ENCODE measurements around the gene DUSP1.
"Not testable (repeated sequence)": the region's sequence is repeated elsewhere in the genome, so short reads cannot be mapped to it uniquely, and the experiment has no call there.

Gene DUSP1

DNA sequence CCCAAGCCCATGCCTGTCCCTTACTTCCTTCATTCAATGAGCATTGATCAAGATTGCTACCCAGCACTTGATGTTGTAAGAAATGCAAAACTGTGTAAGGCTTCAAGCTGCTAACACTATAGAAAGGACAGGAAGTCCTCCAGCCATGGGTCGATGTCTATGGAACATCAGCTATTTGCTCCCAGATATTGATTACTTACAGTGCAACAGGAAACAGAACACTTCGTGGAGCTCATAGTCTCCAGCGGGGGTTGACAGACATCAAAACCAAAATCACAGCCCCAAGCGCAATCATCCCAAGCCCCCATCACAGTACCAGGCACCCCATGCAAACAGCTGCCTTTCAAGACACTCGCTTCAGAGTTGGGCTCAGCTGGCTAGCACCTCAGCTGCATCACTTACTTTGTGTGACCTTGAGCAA lies 26.8 kb upstream of the DUSP1 start:
- no peak for DNase-seq

DNA sequence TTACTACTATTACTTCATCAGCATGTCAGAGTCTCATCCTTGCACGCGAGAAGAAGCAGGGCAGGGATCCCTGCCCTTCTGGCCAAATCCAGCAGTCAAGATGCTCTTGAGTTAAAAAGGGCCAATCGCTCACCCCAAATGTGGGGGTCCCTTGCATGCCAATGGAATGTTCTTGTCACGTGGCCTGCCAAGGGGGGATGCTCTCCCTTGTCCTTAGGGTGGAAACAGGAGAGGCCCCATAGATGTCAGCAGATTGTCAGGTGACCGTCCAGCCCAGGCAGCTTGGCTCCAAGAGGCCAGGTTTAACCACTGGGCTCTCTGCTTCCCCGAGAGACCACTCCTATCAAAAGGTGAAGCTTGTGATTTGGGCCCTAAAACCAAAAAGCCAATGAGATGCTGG lies 25.3 kb upstream of the DUSP1 start:
- peak; percentile 10 for DNase-seq

DNA sequence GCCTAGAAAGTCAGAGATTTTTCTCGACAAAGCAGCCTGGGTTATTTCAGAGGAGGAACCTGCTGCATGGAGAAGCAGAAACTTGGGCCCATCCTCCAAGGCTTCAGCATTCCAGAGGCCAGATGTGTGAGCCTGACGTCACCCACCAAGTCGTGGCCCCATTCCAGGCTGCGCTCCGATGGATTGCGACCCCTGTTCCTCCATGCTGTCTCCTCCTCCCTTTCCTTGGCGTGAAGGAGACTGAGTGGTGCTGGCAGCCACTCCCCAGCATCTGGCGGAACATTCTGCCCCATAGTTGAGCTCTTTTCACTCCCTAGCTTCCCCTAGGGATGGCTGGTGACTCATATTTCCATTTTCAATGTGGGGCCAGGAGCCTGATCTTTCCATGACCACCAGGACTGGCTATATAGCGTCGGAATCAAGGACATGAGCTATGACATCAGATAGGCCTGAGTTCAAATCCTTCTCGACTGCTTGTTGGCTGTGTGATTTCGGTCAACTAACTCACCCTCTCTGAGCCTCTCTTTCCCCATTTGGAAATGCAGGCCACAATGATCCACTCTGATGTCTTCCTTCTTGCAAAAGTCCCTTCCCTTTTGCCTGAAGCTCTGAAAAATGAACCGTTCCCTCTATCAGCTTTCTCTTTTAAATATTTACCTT lies 24.5 kb upstream of the DUSP1 start:
- no peak for DNase-seq

DNA sequence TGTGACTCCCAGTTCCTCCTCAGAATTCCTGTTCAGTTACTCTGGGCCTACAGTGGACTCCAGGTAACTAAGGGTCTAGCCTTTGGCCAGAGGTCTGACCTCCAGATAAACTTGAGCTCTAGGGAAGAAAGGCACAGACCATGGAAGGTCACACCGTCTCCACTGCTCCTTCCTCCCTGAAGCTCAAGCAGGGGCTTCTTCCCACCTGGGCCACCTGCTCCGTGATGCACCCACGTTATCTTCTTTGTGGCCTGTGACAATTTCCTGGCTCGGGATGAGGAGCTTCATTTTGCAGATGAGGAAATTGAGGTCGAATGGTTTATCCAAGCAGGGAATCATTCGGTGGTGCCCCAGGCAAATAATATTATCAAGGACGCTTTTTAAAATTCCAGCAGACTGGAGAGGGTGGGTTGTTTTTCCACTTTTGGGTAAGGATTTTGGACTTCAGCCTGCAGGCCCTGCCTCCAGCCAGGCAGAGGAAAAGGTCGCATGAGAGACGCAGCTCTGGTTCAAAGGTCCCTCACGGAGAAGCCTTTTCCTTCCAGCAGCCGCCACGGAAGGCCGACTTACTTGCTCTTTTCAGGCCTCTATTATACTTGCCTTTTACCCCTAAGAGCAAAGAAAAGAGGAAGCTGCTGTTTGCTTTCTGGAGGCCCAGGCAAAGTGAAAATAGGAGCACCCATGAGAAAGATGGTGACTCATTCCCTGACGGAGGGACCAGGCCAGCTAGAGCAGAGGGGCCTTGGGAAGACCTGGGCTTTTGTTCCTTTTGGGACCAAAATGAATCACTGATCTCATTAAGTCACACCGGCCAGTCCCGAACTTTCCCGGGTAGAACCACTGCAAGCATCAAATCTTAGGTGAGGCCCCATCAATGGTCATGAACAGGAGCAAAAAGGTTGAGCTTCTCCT lies 22.8 kb upstream of the DUSP1 start:
- DNase-seq: peak; percentile 28

DNA sequence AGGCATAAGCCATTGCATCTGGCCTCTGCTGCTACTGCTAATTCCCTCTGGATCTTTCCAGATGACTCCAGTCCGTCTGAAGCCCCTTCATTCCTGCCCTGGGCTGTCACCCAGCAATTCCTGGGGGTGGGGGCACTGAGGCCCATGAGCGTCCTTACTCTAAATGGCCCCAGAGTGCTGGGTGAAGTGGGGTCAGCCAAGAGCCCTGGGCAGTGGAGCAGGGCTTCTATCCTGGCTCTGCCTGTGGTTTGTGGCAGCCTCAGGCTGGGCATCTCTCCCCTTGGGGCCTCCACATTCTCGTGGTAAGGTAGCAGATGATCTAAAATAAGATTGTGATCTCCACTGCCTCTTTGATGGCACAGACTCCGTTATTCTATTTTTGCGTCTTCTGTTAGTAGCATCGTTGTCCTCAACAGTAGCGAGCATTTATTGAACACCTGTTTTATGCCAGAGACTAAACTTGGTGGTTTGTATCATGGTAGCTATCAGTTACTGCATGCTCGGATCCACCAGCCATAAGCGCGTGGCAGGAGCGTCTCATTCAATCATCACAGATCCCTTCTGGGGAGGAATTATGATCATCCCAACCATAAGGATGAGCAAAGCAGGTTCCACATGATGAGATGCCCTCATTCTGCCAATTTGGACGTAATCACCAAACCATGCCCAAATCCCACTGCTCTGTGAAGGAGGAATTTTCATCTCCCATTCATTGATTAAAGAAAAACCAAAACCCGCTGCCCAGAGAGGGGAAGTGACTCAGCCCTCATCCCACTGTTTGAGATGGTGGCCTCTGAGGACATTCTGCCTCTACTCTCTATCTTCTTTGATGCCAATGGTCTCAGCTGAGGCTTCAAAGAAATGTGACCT lies 21.9 kb upstream of the DUSP1 start:
- DNase-seq: peak; percentile 36

DNA sequence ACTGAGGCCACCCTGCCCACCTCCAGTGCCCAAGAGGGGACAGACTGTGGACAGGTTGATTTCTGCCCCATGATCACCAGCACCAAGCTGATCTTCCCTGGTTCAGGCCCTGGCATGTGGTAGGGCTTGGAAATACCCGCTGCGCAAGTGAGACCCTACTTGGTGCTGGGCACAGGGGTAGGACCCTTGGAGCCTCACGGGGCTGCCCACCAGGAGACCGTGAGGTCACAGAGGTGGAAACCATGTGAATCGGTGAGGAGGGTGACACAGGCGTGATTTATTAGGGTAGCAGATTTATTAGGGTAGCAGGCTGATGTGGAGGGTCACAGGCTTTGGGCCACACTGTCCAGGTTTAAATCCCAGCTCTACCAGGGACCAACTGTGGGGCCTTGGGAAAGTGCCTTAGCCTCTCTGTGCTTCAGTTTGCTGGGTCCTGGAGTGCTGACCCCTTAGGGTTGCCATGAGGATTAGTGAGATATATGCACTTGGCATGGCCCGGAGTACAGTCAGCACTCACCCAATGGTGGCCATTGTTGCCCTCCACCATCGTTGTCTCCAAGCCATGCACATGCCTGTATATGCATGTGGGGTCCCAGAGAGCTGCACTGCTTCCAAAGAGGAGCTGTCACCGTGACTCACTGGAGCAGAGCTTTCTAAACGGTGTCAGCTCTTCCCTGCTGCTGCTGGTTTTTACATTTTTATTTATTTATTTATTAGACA lies 20.9 kb upstream of the DUSP1 start:
- peak; percentile 56 for DNase-seq

DNA sequence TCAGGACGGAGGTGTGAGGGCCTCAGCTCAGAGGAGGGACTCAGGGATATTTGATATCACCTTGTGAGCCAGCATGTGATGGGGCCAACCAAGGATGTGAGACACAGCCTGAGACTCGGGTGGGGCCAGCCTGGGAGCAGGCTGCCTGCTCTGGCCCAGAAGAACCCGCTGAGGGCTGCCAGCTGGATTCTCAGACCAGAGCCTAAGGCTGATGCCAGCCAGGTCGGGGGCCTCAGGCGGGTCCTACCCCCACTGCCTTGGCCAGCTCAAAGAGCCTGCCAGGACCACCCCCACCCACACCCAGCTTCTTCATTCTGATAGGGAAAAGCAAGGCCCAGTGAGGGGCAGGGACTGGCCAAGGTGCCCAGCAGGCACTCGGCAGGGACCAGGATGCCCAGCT lies 20.3 kb upstream of the DUSP1 start:
- DNase-seq: peak; percentile 52

DNA sequence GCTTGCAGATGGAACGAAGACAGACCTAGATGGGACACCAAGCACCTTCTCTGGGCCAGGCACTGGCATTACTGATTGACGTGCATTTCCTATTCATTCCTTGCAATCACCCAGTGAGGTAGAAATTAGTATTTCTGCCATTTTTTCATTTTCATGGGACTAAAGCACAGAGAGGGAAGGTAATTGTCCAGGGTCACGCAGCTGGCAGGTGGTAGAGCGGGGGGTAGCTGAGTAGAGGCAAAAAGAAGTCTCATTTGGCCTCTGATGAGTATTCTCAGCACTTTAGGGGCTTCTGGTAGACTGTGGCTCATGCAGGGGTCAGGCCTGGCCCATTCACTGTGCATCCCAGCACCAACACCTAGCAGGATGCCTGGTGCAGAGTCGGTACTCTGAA lies 19.5 kb upstream of the DUSP1 start:
- peak; percentile 24 for DNase-seq

DNA sequence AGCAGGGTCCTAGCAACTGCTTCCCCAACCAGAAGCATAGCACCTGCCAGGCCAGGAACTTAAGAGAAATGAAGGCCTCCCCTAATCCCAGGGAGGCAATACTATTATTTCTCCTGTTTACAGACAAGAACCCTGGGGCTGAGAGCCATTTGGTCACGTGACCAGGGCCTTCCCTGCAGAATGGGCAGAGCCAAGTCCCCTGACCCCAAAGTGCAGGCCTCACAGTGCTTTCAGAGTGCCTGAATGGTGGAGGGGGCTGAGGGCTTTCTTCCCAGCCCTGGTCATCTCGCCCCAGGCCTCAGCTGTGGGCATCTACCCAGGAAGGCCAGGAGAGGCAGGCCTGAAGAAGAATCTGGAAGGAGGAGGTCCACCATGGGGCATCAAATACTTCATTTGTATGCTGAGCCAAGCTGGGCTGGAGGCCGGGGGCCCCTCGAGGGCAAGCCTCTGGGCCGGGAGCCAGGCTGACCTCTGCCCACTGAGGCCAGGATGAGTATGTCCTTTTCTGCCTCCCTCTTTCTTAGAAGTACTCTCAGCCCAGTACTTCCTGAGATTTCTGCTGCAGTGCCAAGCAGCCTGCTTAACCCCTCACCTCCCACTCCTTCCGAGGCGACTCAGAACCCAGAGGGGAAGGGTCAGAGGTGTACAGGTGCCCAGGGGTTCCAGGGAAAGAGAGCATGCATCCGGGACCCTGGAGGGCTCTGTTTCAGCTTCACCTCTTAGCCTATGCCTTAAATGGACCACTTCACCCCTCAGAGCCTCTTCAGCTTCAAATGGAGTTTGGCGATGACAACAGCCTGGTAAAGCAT lies 18.9 kb upstream of the DUSP1 start:
- DNase-seq: peak; percentile 45

DNA sequence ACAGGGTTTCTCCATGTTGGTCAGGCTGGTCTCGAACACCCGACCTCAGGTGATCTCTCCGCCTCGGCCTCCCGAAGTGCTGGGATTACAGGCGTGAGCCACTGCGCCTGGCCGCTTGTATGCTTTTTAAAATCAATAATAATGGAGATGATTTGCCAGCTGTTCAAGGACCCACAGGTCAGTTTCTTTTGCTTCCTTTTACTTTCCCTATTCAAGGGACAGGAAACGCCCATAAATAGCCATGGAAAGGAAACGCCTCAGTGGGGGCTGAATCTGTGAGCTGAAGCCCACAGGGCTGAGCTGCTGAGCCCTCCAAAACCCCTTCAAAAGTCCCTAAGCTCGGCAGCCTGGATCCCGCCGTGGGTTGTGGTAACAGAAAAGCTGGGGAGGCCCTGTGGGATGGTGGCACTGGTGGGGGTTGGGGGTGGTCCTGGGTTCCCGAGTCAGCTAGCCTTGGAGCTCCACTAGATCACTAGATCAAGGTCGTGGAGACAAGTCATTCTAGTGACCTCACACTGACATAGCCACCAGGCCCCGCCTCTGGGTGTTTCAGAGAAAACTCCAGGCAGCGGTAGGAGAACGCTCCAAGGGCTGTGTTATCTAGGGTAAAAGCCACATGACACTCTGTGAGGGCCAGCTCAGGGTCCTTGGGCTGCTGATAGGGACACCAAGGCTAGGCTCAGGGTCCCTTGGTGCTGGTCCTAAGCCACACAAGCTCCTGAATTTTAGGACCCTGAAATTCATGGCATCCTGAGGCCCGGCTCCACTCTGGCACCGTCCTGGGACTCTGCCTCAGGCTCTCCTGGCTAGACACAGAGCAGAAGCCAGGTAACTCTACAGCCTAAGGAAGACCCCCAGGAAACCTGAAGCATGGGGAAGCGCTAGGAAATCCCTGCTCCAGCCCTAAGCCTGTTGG lies 18.0 kb upstream of the DUSP1 start:
- DNase-seq: peak; percentile 54

DNA sequence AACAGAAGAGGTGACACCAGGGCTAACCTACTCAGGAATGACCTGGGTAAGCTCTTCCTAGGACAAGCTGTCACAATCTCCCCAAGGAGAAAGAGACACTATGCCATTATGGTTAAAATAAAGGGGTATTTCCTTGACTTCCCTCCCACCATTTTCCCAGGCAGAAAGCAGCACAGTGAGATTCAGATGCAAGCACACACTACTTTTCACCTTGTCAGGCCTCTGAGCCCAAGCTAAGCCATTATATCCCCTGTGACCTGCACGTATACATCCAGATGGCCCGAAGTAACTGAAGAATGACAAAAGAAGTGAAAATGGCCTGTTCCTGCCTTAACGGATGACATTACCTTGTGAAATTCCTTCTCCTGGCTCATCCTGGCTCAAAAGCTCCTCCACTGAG lies 16.5 kb upstream of the DUSP1 start:
- DNase-seq: not testable (repeated sequence)

DNA sequence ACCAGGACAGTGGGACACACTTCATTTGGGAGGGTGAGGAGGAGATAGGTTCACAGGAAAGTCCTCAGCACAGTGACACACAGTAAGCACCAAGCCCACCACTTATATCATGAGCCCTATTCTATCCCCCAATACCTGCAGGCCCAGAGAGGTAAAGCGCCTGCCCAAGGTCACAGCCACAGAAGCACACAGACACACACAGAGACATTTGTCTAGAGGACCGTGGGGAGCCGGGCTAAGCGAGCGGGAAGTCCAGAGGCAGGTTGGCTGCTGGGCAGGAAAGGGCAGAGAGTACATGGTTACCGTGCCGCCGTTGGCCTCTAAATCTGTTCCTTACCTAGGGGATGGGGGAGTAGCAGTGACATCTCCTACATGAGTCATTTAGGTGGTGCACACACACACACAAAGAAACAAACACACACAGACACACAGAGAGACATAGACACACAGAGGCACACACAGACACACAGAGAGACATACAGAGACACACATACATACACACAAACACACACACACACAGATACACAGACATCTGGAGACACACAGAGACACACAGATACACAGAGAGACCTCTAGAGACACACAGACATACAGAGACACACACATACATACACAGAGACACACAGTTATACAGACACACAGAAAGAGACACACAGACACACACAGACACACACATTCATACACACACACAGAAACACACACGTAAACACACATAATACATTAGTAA lies 15.9 kb upstream of the DUSP1 start:
- peak; percentile 21 for DNase-seq

DNA sequence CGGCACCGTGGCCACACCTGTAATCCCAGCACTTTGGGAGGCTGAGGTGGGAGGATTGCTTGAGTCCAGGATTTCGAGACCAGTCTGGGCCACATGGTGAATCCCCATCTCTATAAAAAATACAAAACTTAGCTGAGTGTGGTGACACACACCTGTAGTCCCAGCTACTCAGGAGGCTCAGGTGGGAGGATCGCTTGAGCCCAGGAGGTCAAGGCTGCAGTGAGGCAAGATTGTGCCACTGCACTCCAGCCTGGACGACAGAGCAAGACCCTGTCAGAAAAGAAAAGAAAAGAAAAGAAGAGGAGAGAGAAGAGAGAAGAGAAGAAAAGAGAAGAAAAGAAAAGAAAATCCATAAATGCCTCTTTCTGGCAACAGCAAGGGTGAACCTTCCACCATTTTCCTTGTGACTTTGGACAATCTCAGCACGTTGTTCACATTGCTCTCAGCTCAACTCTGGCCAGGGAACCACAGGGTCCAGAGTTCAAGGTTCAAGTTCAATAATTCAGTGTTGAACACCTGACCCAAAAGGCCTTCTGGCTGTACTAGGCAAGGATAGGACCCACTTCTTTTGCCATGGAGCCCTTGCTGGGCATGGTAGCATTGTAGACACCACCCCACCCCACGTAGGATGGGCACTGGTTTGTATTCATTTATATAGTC lies 14.6 kb upstream of the DUSP1 start:
- peak; percentile 36 for DNase-seq

DNA sequence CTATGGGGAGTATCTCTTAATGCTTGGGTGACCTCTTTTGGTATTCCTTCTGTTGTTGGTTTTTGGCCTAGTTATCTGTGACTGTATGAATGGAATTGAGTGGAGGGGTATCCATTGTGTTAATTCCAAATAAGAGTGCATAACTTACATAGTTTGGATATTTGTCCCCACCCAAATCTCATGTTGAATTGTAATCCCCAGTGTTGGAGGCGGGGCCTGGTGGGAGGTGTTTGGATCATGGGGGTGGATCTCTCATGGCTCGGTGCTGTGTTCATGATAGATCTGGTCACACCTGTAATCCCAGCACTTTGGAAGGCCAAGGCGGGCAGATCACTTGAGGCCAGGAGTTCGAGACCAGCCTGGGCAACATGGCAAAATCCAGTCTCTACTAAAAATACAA lies 13.2 kb upstream of the DUSP1 start:
- DNase-seq: peak; percentile 14

DNA sequence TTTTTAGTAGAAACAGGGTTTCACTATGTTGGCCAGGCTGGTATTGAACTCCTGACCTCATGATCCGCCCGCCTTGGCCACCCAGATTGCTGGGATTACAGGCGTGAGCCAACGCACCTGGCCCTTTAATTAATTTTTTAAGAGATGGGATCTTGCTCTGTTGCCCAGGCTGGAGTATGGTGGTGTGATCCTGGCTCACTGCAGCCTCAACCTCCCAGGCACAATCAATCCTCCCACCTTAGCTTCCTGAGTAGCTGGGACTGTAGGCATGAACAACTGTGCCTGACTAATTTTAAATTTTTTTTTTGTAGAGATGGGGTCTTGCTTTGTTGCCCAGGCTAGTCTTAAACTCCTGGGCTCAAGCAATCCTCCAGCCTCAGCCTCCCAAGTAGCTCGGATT lies 12.3 kb upstream of the DUSP1 start:
- DNase-seq: peak; percentile 6

DNA sequence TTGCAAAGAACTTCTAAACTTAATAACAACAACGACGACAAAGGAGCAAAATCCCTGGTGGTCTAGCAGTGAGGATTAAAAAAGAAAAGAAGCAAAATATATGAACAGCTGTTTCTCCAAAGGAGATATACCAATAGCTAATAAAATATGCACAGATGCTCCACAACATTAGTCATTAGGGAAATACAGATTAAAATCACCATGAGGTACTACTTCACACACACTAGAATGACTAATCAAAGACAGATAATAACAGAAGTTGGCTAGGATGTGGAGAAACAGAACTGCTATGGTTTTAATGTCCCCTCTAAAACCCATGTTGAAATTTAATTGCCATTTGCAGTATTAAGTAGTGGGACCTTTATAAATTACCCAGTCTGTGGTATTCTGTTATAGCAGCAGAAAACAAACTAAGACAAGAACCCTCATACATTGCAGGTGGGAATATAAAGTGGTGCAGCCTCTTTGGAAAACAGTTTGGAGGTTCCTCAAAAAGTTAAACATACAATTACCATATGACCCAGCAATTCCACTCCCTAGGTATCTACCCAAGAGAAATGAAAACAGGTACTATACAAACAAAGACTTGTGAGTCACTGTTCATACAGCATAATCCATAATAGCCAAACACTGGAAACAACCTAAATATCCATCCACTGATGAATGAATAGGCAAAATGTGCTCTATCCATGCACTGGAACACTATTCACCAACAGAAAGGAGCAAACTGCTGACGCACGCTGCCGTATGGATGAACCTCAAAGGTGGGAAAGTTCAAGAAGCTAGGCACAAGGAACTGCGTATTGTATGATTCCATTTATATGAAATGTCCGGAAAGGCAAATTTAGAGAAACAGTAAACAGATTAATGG lies 11.4 kb upstream of the DUSP1 start:
- DNase-seq: no peak

DNA sequence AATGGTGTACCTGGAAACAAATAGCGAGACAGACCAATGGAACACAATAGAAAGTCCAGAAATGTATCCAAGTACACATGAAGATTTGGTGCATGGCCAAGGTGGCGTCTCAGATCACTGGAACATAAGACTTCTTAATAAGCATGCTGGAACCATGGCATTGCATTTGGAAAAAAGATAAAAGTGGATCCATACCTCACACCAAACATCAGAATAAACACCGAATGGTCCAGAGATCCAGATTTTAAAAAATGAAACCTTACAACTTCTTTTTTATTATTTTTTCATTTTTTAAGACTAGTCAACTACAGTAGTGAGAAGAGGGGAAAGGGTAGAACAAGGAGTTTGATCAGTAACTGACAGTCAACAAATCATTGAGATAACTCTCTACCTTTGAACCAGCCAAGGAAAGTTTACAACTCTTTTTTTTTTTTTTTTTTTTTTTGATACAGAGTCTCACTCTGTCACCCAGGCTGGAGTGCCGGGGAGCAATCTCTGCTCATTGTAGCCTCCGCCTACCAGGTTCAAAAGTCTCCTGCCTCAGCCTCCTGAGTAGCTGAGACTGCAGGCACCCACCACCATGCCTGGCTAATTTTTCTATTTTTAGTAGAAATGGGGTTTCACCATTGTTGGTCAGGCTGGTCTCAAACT lies 8.8 kb upstream of the DUSP1 start:
- peak; percentile 34 for DNase-seq

All from activated effector memory CD4-positive, alpha-beta T cell treated with anti-CD3 and anti-CD28 coated beads, Interleukin-2, amount 50 U/mL, for 16 hours (primary cell).